Measurements from ENCODE around the gene ZEB2.

ZEB2 gene

DNA sequence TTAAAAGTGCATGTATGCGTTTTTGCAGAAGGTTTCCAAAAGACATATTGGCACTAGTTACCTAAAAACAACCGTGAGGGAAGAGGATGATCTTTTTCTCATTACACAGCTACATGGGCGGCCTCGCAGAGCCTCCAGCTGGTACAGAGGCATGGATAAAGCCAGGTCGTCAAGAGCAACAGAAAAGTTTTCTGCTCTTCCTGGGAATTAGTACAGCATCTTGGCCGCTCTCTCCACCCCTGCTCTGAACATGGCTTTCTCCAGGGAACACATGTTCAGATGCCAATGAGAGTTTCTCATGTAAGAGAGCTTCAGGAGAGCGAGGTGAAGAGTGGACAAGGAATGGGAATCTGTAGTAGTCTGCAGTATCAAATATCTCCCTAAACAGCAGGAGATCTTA, 108.4 kb downstream of the ZEB2 start:
- Histone ChIP-seq H3K4me3 (no peak overlapping the region), H3K27ac (no peak overlapping the region)

DNA sequence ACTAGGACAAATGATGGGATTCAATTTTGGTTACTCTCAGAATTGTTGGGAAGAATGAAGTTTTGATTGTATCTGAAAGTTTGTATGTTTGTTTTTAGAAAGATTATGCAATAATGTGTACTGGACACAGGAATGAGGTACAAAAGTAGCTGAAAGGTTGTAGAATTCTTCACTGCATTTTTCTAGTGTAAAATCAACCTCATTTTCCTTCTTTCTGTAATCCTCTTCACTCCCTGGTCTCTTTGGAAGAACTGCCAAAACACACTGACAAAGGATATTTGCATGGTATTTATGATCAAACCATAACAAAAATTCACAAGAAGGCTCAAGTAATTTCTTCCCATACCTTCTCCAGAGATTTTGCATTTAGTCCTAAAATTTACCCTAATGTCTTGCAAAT, 110.7 kb downstream of the ZEB2 start:
- H3K27ac ChIP-seq = no peak overlapping the region
- no peak overlapping the region for H3K4me3 ChIP-seq

DNA sequence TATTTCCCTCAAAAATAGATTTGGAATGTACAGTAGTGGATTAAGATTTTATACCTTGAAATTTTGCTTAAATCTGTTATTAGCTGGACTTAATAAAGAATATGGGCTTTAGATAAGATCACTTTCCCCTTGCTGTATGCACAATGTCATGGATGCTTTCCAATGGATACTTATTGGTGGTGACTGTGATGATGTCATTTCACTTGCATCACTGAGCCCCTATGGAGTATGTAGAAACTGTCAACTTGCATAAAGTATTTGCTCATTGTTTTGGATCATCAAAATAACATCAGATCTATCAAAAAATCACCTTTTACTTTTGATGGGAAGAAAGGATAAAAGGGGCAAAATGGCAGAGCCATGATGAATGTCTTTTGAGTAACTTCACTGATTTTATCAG, 112.7 kb downstream of the ZEB2 start:
- Histone ChIP-seq H3K27ac (no peak overlapping the region), H3K4me3 (no peak overlapping the region)

DNA sequence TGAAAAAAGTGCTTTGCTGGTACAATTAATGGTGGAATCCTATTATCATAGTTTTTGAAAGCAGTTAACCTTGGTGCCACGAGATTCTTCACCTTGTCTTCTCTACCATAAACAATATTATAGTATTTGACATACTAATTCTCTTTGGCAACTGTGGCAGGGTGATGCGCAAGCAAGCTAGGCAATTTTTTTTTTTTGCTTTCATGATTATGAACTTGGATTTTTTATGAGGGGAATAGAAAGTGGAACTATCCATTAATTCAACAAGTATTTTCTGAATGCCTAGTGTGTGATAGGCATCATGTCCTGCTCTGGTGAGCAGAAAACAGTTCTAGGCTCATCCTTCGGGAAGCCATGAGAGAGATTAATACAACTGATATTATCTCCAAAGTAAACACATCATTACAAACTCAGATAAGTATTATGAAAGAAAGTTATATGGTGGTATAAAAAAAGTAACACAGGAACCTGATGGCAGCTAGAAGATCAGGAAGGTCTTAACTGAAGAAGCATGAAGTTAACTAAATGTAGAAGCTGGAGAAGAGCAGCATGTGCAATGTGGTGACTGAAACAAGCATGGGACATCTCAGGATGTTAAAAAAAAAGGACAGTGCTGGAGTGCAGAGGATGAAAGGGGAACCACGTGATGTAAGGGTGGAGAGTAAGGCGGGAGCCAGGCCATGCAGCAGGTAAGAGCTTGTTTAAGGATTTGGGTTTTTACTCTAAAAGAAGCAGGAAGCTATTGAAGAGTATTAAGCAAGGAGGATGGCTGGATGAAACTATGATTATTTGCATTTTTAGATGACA, 113.7 kb downstream of the ZEB2 start:
- H3K27ac ChIP-seq = no peak overlapping the region
- no peak overlapping the region for H3K4me3 ChIP-seq

DNA sequence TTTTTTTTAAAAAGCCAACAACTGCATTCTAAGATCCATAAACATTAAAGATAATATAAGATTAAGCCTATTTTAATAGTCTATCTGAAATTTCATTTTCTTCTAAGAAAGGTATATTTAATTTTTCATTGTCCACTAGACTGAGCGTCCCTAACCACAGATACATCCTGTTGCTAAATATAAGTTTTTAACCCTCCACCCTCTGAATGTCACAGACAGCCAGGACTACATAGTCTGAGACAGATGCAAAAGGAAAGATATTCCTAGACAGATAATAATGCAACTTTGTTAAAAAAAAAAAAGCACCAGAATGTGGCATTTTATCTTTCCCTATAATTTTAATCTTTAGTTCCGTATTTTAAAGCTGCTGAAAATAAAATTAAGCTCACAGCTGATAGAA, 114.6 kb downstream of the ZEB2 start:
- no peak overlapping the region for H3K4me3 ChIP-seq
- H3K27ac ChIP-seq = no peak overlapping the region

DNA sequence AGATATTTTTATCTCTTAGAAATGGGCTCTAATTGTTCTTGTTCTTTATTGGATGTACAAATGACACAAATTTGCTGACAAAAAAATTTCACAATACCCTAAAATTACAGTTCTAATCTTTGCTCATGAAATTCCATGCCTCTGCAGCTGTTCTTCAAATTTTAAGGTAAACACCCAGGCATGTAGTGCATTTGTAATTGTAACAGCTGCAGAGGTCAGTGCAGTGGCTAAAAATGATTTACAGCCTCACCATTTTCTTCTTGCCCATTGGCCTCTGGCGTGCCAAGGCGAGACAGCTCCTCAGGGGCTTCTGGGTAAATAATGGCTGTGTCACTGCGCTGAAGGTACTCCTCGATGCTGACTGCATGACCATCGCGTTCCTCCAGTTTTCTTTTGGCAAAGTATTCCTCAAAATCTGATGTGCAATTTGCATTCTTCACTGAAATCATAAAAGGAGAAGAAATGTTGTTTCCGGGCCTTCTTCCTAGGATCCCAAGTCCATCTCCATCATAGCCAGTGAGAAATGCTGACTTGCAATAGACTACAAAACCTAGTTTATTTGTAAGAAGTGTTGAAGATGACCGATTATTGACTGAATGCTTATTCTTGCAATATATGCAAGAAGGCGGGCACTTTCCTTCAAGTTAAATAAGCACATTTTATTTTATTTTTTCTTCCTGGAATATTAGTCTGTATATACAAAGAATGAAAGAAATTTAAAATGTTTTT, 115.2 kb downstream of the ZEB2 start:
- no peak overlapping the region for H3K27ac ChIP-seq
- no peak overlapping the region for H3K4me3 ChIP-seq

DNA sequence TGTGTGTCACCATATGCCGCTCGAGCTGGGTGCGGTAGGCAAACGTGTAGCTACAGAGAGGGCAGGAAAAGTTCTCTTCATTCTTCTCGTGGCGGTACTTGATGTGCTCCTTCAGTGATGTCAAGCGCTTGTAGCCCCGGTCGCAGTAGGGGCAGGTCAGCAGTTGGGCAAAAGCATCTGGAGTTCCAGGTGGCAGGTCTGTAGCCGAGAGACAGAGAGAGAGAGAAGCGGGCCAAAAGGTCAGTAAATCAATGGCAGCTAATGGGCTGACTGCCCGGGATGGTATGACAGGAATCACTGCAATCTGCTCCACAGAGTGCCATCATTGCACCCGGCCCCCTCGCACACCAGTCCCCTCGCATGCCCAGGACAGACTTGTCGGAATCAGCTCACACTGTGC, 116.0 kb downstream of the ZEB2 start:
- H3K27ac ChIP-seq = peak overlapping the region in 3 of 21 experiments; percentile 9 to 20 (median 16)
- no peak overlapping the region for H3K4me3 ChIP-seq

DNA sequence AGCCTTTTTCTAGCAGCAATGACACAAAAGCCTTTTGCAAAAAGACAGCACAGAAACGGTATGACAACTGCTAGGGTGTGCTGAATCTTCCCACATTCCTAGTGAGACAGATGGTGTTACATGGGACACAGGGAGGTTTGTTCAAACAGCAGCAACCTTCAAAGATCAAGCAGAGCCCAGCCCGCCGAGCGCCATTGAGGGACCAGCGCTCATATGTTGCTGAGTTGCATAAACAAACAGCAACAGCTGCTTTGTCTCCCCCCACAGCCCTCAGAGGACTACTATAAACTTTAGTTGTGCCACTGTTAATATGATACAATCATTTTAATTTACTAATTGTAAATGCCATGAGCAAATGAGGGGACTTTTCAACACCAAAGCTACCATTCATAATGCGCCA, 117.7 kb downstream of the ZEB2 start:
- H3K27ac ChIP-seq = peak overlapping the region in 2 of 21 experiments; percentile 13 to 60

DNA sequence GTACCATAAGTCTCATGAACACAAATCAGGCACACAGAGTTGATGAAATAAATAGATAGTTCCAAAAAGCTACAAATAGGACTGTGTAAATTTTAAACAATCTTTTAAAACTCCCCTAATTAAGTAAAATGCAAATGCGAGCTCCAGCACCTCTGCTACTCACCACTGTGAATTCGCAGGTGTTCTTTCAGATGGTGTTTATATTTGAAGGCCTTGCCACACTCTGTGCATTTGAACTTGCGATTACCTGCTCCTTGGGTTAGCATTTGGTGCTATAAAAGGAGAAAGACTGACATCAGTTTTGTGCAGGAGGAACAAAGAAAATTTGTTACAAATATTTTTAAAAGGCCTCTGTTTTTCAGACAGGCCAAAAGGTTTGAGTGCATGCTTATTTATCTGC, 118.9 kb downstream of the ZEB2 start:
- H3K27ac ChIP-seq = no peak overlapping the region
- H3K4me3 ChIP-seq = no peak overlapping the region

More for the DNA sequence above, 117.7 kb downstream of the ZEB2 start:
- no peak overlapping the region for H3K4me3 ChIP-seq

DNA sequence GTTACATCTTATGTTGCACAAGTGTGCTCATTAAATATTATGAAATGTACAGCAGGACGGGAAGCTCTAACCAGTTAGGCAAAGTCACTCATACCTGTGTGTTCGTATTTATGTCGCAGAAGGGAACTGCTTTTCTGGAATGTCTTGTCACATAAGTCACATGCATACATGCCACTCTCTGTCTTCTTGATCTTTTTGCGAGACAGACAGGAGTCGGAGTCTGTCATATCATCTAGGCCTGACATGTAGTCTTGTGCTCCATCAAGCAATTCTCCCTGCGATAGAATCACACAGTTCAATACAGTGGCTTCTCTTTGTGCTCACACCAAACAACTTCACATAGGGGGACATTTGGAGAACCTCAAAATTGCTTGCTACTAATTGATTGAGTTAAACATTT, 123.6 kb downstream of the ZEB2 start:
- Histone ChIP-seq H3K4me3 (no peak overlapping the region), H3K27ac (no peak overlapping the region)

DNA sequence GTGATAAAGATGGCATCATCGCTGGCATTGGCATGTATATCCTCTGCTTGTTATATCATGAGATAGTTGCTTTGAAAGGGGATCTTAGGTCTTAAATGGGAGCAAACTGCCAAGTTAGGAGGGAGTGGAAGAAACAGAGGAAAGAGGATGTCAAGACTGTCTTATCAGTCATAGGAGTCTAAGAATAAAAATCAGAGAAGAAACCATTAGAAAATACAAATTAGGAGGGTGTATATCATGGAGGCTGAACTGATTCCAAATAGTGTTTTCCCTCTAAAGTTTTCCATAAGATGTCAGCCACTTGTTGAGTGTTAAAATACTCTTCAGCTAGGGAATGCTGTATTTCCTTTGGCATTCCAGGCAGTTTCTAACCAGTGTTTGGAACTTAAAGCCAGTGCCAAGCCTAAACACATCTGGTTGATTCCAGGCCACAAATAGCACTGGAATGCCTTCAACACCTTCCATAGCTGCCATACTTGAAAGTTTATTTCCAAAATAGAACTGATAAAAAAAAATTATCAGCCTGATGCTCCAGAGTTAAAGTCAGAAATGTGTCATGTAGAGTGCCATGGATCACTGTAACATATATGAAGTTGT, 129.4 kb downstream of the ZEB2 start:
- Histone ChIP-seq H3K27ac (no peak overlapping the region), H3K4me3 (no peak overlapping the region)

DNA sequence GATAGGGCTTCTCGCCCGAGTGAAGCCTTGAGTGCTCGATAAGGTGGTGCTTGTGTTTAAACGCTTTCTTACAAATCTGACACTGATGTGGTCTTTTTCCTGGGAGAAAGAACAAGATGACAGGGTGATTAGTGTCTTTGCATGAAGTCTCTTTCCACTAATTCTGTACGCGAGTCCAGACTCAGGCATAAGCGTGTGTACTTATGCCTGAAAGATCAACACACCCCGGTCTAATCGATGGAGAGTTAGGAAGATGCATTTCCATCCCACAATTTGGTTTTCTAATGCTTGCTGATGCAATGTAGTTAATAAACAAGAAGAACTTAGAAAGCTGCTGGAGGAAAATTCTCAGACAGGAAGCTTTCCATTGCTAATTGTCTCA, 130.0 kb downstream of the ZEB2 start:
- Histone ChIP-seq H3K27ac (no peak overlapping the region), H3K4me3 (peak overlapping the region in 4 of 7 experiments; percentile 10 to 39 (median 26))

DNA sequence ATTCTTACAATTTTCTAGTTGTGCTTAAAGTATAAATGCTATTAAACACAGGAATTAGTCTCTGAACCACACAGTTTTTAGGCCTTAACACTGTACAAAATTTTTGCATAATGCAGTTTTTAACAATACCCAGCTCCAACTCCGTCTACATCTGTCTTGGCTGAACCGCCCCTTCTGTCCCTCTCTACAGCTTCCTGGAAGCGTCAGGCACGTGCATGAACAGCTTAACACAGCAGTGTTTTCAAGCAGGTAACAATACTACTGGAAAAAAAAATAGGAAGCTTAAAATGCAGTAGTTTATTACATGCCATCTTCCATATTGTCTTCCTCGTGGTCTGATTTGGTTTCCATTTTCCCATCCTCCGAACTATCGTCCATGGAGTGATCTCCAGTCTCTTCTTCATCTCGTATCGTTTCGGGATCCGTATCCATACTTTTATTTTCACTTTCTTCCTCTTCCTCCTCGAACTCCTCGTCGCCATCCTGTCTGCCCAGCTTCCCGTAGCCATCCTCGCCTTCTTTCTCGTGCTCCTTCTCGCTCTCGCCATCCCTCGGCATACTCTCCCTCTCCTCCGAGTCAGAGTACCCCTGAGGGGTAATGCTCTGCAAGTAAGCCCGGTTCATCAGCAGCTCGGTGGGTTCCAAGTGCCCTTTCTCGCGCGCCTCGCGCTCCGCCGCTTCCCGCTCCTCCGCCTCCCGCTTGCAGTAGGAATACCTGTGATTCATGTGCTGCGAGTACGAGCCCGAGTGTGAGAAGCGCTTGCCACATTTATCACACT, 130.6 kb downstream of the ZEB2 start:
- Histone ChIP-seq H3K27ac (peak overlapping the region in 5 of 21 experiments; percentile 4 to 62 (median 46)), H3K4me3 (peak overlapping the region; percentile 4 to 39 (median 10))

DNA sequence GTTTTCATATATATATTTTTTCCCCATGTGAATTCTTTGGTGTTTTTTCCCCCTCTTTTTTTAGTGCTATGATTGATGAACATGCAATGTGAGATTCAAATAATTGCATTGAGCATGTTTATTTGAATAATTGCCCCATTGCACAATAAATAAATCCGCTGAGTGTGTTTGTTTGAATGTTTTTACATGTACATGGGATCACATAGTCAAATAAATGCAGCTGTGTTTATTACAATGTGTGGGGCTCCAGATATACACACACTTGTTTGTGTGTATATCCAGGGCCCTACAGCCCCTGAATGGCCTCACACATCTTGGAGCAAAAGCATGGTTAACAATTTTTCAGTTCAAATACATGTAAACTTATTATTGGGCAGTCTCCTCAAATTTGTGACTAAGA, 134.5 kb downstream of the ZEB2 start:
- H3K4me3 ChIP-seq = no peak overlapping the region
- H3K27ac ChIP-seq = no peak overlapping the region

DNA sequence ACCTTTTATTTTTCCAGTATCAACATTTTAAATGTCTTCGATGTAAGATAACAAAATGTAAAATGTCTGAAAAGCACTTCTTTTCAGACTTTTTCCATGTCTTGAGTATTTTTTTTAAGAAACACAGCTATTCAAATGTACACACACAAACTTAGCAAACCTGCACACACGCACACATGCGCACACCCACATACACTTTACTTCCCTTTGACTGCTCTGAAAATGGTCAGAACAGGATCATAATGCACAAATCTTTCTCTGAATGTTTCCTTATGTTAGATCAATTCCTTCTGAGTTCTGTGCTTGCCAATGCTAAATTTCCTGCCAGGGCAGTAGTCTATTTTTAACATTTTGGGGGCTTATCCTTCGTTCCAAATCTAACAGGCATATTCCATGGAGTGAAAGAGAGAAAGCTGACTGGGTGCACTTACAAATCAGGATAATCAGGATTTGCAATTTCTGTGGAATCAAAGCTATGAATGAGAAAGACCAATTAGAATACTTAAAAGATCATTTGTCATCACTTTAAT, 136.3 kb downstream of the ZEB2 start:
- no peak overlapping the region for H3K4me3 ChIP-seq
- H3K27ac ChIP-seq = no peak overlapping the region

DNA sequence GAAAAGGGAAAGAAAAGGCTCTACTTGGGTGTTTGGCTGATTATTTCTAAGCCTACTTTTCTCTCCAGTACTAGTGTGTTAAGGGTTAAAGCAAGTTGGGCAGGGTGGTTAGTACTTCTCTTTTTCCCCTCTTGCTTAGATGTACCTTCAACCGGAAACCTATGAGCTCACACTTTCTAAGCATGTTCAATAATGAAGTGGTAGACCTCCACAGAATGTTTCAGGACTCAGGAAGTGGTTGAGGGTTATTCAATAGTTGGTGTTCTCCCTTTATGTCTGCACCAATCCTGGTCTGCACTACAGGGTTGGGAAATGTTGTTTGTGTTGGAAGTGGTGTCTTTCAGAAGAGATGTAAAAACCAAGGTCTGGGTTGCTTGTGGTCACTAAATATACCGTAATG, 137.1 kb downstream of the ZEB2 start:
- Histone ChIP-seq H3K4me3 (no peak overlapping the region), H3K27ac (no peak overlapping the region)

DNA sequence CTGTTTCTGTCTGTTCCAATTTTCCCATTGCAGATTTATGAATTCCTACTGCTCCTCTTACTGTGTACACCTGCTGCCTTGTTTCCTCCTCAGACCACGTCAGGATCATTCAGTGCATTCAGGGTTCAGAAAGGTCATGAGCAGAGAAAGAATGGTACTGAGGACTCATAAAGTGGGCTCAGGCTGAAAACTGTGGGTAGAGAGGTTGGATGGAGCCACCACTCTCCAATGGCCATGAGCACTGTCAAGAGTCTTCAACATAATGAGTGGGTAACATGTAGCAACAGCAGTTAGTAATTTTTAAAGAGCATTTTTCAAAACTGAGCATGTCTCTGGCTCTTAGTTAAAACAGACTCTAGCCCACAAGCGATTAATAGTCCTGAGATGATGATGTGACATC, 138.2 kb downstream of the ZEB2 start:
- no peak overlapping the region for H3K4me3 ChIP-seq
- peak overlapping the region in 1 of 21 experiments; percentile 20 for H3K27ac ChIP-seq

DNA sequence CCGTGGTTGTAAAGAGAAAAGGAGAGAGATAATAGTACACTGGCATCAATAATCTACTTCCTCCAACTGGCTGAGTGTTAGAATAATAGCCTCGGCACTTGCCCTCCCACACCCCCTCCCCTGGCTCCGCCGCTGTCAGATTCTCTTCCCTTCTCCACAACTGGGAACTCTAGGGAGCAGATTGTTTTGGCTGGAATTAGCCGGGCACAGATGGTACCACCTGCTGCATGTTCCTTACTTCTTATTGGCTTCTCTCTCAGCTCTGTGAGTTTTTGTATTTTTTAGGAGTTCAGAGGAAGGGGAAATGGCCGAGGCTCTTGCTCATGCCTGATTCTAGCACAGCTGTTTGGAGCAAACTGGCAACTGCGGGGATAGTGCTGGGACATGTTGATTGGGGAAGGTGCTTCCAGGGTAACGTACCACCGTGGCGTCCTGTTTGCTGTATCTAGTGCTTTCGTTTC, 140.0 kb downstream of the ZEB2 start:
- Histone ChIP-seq H3K4me3 (no peak overlapping the region), H3K27ac (peak overlapping the region in 3 of 21 experiments; percentile 22 to 32 (median 27))

DNA sequence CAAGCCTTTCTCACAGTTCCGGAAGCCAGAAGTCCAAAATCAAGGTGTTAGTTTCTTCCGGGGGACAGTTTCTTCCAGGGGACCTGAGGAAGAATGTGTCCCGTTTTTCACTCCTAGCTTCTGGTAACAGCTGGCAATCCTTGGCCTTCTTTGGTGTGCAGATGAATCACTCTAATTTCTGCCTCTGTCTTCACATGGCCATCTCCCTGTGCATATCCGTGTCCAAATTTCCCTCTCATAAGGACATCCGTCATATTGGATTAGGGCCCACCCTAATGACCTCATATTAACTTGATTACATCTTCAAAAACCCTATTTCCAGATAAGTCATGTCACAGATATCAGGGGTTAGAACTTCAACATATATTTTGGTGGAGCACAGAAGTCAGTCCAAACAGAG, 141.4 kb downstream of the ZEB2 start:
- H3K4me3 ChIP-seq = no peak overlapping the region
- H3K27ac ChIP-seq = peak overlapping the region in 3 of 21 experiments; percentile 12 to 38 (median 16)

DNA sequence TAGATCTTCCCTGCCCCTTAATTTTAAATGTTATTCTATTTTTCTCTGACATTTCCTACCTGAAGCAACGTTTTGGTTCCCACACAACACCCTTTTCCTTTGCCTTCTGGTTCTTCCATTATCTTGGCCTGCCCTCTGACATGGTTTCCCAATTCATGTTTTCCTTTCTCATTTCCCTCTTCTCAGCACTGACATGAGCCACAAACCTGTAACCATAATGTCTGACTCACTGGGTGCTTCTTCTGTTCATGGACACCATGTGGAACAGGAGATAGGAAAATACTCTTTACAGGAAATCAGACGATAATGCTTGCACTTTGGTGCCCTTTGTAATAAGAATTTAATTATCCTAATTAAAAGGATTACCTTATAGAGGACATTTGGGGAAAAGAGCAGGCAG, 142.0 kb downstream of the ZEB2 start:
- Histone ChIP-seq H3K27ac (peak overlapping the region in 2 of 21 experiments; percentile 12 to 38), H3K4me3 (no peak overlapping the region)
